Measurements from ENCODE around the gene WDPCP. TPM values are rescaled to one million over a fixed set of nuclear protein-coding genes. Genes with fewer than 3 reads are reported as not detected.

Gene WDPCP
- total and polyA plus RNA-seq, 2 experiments from 2014 or later: 8.8 to 20.4 TPM

GRCh38 chr2:63525905-63526304, 62.4 kb downstream of the WDPCP start (continued):
- no peak for TF ChIP-seq ZNF462 (CRISPR knock-in tag; IDR thresholded peaks at IDR 0.05)
- no peak for TF ChIP-seq JUNB (IDR thresholded peaks at IDR 0.05; ENCODE audit: unreplicated experiment)
- no peak for TF ChIP-seq CREB1 (CRISPR knock-in tag; IDR thresholded peaks at IDR 0.05; ENCODE audit: low read depth)
- TF ChIP-seq ETS1 (IDR thresholded peaks at IDR 0.05): no peak

- H3F3A ChIP-seq (replicated peaks; ENCODE audit: low read depth): no peaks in the 10 kb centered on the region
- peaks cover 32% of the 10 kb centered on the region for H3K9me3 Mint-ChIP-seq
- H3K27me3 Mint-ChIP-seq (ENCODE audit: insufficient read depth, low read depth, poor library complexity): peaks cover 1% of the 10 kb centered on the region
- H3K9me2 ChIP-seq (ENCODE audit: insufficient read depth): no peaks in the 10 kb centered on the region
- DNase-seq (ENCODE audit: low spot score): no peak
- H3K4me1 ChIP-seq (ENCODE audit: insufficient read depth): no peaks in the 10 kb centered on the region
- H3K27ac Mint-ChIP-seq: no peak overlapping the region
- no peak overlapping the region for H3K4me2 ChIP-seq
- no peak overlapping the region for H3K4me3 Mint-ChIP-seq
- H3K79me2 ChIP-seq (replicated peaks; ENCODE audit: insufficient read depth): peaks cover 36% of the 10 kb centered on the region
- H3K27me3 ChIP-seq (ENCODE audit: insufficient read depth): no peaks in the 10 kb centered on the region
- no peak overlapping the region for H3K4me3 ChIP-seq
- peaks cover 32% of the 10 kb centered on the region for H3K36me3 Mint-ChIP-seq (ENCODE audit: low read depth)
- H3K36me3 ChIP-seq (ENCODE audit: insufficient read depth): no peaks in the 10 kb centered on the region
- no peak overlapping the region for H3K27ac ChIP-seq (ENCODE audit: low read depth)
- no peaks in the 10 kb centered on the region for H3K4me1 Mint-ChIP-seq
- H2AFZ ChIP-seq: no peak overlapping the region
- no peak for ATAC-seq
- H4K20me1 ChIP-seq (replicated peaks; ENCODE audit: insufficient read depth): no peaks in the 10 kb centered on the region
- TF ChIP-seq ZNF462 (CRISPR knock-in tag; IDR thresholded peaks at IDR 0.05): no peak
- no peak for TF ChIP-seq CREB1 (CRISPR knock-in tag; IDR thresholded peaks at IDR 0.05; ENCODE audit: low read depth)
Measured at GRCh38 chr2:63522950-63523349, 65.3 kb downstream of the WDPCP start.
